NCI-H2196 (cell line): ENCODE data around the gene GPR171.

Experiments
- DNase-seq: peaks from one replicate; lab custom pipeline; 2025; ENCODE audit not compliant: unreplicated experiment; lab: John Stamatoyannopoulos, UW

The GPR171 gene

DNA sequence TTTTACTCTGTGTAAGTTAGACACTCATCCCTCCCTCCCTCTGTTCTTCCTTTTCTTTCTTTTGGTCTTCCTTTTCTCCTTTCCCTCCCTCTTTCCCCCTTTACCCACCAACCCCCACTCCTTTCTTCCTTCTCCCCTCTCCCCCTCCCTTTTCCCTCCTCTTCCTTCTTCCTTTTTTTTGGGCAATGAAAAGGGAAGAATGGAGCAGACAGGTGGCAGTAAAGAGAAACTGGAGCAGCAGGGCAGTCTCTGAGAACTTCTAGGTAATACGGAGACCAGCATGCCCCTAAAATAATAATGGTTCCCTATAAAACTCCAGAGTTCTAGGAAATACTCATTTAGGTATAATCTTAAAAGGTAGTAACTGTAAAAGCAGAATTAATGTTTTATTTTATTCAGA is 11.4 kb upstream of the GPR171 start:
- DNase-seq, result no peak

DNA sequence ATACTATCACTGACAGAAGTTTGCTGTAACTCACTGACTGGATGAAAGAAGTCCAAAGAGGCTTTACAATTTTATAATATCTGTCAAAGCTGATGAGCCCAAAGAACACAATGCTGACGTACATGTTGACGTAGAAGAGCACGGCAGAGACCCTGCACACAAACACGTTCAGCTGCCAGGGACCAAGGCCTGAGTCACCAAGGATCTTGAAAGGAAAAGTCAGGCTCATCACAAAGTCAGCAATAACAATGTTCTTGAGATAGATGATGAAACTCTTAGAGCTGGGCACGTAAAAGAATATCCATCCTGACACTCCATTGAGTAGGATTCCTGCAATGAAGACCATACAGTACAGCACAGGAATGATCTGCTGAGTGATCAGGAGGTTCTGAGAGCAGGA is 10.9 kb upstream of the GPR171 start:
- DNase-seq, result no peak

DNA sequence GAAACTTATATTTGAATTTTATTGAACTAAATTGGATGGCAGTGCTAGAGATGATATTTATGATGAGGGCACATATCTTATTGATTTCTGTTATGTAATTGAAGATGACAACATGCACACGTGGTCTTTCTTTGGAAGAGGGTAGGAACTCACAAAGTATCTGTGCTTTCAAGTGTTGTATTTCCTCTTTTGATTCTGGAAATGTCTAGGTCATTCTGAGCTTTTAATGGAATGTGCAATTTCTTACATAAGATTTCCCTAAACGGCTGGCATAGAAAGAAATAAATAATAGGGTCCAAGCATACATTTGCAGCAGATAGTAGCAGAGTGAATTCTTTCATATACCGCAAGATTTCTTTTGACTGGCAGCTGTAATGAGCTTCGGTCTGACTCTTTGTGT is 10.1 kb upstream of the GPR171 start:
- DNase-seq, result no peak

GRCh38 chr3:151210676-151211381 is 7.8 kb upstream of the GPR171 start:
- no peak for DNase-seq

- DNase-seq, result no peak
Observed at GRCh38 chr3:151209654-151210053, 6.6 kb upstream of the GPR171 start.

- no peak for DNase-seq
Observed at GRCh38 chr3:151206201-151206600, 3.2 kb upstream of the GPR171 start.

GRCh38 chr3:151205482-151205881 is 2.5 kb upstream of the GPR171 start:
- DNase-seq, result no peak

GRCh38 chr3:151204530-151205402 is 1.8 kb upstream of the GPR171 start:
- DNase-seq, result no peak

- no peak for DNase-seq
Observed at GRCh38 chr3:151201051-151201730, 1.8 kb downstream of the GPR171 start.

DNA sequence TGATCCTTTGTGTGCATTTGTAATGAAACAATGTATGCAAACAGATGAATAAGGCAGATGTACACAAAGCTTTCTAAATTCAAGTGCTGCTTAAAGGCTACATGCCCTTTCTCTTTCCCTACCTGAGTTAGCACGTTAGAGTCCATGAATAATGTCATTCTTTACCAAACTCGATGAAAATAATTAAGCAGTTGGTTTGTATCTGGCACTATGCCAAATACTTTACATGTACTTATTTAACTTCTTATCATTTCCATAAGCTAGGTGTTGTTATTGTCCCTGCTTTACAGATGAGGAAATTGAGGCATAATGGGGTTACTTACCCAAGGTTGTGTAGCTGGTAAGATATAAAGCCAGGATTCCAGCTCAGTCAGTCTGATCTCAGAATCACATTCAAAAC is 2.4 kb downstream of the GPR171 start:
- peak; percentile 10 for DNase-seq

DNA sequence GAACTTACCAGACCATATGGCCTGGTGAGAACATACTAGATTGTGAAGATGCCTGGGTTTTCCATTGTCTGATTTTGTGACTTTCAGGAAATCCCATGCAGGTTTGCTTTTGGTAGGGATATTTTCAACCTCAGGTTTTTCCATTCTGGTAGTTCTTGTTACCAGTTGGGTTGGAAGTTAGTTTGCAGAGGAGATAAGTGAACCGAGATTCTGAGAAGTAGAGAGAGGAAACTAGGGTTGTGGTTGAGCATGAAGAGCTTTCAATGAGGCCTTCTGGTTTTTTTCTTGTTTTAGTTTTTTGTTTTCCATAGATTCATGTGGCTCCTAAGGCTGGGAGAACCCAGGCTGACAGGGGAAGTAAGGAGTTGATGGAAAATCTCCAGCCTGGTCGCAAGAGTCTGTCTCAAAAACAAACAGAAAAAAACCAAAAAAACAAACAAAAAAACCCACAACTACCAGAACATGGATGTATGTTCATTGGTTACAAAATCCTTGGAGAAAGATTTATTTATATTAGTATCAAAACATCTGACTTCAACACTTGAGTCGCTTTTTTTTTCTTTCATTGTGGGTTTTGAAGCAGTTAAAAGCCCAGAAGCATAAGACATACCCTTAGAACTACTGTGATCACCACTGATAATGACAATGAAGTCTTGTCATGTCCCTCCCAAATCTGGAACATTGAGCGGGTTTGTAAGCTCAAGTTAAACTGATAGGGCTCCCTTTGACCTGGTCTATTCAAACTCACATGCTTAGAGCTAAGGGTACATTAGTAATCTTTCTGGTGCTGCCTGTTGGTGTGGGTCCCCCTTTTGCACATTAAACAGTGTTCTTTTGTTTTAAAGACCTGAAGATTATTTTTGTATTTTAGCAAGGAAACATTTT is 3.2 kb downstream of the GPR171 start:
- DNase-seq, result no peak

- no peak for DNase-seq
Observed at GRCh38 chr3:151198849-151199248, 4.2 kb downstream of the GPR171 start.

DNA sequence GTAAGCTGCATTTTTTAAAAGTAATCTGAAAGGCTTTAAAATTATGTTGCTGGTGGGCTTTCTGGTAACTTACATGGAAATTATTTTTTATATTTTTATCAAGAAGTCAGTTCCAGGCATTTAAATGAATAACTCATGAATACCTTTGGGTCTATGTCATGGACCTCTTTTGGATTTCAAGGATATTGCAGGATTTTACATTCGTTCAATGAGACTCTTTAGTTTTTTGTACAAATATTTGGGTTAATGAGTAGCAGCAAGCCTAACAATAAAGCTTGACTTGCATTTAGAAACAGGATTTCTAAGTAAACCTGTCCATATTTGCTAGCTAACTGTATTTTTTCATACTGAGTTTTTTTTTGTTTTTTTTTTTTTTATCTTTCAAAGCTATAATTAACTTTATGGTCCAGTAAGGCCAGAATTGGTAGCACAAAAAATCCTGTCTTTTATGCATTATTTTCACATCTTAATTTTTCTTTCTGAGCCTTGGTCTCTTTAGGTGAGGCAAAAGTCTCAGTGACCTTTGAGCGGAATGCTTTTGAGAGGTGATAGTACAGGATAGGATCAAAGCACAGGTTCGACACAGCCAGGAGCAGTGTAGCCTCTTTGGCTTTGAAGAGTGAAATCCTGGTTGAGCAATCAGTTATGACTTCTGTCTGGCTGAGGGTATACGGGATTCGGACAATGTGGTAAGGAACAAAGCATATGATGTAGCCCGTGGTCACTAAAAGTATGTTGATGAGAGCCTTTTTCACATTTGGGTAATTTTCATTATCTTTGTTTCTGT is 4.8 kb downstream of the GPR171 start:
- no peak for DNase-seq

GRCh38 chr3:151197228-151197627 is 5.8 kb downstream of the GPR171 start:
- DNase-seq, result no peak

DNA sequence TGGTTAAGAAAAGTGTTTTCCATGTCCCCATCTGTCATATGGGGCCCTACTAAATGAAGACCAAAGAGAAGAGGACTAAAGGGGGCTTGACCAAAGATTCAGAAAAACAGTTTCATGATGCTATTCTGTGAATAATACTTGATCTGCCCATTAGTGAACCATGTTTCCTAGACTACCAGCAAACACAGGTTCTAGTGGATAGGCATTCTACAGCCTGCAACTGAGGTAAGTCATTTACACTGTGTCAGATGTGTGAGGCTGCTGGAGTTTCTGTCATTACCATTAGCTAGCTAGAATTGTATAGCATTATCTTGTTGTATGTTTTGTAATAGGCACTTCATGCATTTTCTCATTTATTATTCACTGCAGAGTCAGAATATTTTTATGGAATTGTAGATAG is 6.6 kb downstream of the GPR171 start:
- no peak for DNase-seq

GRCh38 chr3:151195826-151196225 is 7.2 kb downstream of the GPR171 start:
- DNase-seq, result no peak

DNA sequence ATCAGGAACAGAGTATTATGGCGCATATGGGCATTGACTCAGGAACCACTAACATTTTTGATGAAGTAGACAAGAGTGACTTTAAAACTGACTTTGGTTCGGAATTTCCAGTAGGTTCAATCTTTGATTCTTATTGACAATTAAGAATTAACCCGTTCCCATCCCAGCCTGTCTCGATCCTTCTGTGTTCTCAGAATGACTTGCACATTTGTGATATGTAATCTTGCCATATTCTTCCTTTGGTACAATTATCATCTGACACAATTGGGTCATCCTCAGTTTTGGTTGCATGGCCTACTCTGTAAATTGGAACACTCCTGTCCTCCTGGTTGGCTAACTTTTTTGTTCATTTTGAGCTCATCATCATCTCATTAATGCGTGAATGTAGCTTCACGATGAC is 10.5 kb downstream of the GPR171 start:
- no peak for DNase-seq

DNA sequence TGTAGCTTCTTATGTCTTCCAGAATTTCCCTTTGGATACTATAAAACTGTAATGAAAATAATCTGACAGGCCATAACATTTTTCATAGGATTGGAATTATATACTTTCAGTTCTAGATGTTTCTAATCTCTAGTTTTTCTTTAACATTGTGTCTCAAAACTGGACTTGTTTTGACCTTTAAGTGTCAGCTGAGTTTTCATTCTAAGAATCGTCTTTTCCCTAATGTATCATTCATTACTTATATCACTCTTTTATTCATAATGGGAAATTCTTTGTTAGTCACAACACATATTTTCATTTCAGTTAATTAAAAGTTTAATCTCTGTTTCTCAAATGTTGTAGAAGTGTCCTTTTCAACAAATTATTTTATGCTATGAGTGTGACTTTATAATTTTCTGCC is 11.9 kb downstream of the GPR171 start:
- no peak for DNase-seq

DNA sequence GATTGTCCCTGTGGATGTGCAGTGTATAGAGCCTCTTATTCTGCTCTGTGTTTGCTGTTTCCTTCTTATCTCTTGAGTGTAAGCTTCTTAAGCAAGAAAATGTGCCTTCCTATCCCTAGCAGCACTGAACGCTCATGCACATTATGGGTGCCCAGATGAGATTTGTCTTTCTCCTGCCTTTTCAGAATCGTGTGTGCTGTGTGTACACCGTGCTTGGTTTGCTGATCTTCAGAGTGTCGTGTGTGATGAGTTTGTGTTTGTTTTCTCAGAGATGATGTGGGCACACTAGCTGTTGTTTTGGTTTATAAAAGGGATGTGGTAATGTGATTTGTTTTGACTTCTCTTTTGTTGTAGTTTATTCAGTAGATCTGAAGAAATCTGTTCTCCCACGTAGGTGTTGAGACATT is 19.7 kb downstream of the GPR171 start:
- no peak for DNase-seq
